Measurements from ENCODE around the gene SLC35F5.

- TF ChIP-seq, protein P1, sequence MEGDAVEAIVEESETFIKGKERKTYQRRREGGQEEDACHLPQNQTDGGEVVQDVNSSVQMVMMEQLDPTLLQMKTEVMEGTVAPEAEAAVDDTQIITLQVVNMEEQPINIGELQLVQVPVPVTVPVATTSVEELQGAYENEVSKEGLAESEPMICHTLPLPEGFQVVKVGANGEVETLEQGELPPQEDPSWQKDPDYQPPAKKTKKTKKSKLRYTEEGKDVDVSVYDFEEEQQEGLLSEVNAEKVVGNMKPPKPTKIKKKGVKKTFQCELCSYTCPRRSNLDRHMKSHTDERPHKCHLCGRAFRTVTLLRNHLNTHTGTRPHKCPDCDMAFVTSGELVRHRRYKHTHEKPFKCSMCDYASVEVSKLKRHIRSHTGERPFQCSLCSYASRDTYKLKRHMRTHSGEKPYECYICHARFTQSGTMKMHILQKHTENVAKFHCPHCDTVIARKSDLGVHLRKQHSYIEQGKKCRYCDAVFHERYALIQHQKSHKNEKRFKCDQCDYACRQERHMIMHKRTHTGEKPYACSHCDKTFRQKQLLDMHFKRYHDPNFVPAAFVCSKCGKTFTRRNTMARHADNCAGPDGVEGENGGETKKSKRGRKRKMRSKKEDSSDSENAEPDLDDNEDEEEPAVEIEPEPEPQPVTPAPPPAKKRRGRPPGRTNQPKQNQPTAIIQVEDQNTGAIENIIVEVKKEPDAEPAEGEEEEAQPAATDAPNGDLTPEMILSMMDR (IDR thresholded peaks at IDR 0.05) = no peak
- no peak for TF ChIP-seq POLR2A (IDR thresholded peaks at IDR 0.05)
Measured at GRCh38 chr2:113734185-113734584, 22.3 kb downstream of the SLC35F5 start.

Data from right lobe of liver (tissue), 4 donors.